Adipose tissue (tissue), 3 donors: ENCODE measurements around the gene TCF25. TPM values are rescaled to one million over a fixed set of nuclear protein-coding genes. Genes with fewer than 3 reads are reported as not detected.

Source experiments
- H3K27ac ChIP-seq: one replicate; pipeline ENCODE4 v1.5.1; 2013; ENCODE audit warnings: low read depth, low read length
- WGBS, 3 donors: extraction: QIAGEN DNeasy Blood & Tissue Kit; methylation state at CpG; one replicate each; pipeline ENCODE4 v1.1.7; 2013; 5-methylcytosine and 5-hydroxymethylcytosine counted together
- polyA plus RNA-seq, 3 donors: library from polyadenylated mRNA; stranded (reverse); fragments of 200-250 nt; gene quantifications; one replicate each; pipeline ENCODE4 v1.2.3, GENCODE V29; 2013
- donor health status: healthy with polysubstance abuse.
- donor health status: Bipolar disorder and iron deficiency.
- donor health status: healthy.

The TCF25 gene
- polyA plus RNA-seq, 3 donors, result 88.9 to 122 (median 99.0) TPM

DNA sequence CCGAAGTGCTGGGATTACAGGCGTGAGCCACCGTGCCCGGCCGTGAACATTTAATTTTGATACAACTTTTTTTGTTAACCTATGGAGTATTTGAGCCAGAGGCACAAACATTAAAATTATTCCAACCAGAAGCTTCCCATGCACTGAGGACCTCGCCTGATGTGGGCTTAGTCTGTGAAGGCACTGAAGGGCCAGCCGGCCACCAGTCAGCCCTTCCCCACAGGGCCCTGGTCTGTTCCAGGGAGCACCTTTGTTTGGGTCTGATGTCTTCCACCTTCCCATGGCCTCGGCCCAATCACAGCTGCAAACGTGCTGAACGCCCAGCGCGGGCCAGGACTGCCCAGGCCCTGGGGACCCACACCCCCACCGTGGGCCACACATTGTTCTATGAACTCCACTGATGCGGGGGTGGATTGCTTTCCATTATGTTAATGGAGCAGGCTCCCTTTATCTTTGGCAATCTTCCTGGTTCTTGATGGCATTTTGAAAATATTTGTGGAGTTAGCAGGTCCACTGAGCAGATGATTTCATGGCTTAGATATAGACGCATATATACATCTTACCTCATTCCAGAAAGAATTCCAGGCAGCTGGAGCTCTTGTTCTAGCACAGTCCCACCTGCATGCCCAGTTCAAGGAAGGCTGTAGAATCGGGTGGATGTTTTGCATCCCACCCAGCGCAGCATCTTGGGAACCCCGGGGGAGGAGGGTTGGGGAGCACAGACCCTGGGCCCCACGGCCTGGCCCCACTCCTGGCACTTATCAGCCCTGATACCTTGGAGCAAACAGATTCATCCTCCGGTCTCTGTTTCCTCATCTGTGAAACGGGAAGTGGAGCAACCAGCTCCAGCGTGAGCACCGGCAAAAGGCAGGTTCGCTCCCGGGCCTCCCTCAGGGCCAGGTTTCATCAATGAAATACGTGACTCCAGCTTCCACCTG, 30.7 kb upstream of the TCF25 start:
- WGBS, 3 donors, result 60 to 64% (median 63%) methylated on average over 26 of the region's 26 CpGs
- no peak overlapping the region for H3K27ac ChIP-seq

DNA sequence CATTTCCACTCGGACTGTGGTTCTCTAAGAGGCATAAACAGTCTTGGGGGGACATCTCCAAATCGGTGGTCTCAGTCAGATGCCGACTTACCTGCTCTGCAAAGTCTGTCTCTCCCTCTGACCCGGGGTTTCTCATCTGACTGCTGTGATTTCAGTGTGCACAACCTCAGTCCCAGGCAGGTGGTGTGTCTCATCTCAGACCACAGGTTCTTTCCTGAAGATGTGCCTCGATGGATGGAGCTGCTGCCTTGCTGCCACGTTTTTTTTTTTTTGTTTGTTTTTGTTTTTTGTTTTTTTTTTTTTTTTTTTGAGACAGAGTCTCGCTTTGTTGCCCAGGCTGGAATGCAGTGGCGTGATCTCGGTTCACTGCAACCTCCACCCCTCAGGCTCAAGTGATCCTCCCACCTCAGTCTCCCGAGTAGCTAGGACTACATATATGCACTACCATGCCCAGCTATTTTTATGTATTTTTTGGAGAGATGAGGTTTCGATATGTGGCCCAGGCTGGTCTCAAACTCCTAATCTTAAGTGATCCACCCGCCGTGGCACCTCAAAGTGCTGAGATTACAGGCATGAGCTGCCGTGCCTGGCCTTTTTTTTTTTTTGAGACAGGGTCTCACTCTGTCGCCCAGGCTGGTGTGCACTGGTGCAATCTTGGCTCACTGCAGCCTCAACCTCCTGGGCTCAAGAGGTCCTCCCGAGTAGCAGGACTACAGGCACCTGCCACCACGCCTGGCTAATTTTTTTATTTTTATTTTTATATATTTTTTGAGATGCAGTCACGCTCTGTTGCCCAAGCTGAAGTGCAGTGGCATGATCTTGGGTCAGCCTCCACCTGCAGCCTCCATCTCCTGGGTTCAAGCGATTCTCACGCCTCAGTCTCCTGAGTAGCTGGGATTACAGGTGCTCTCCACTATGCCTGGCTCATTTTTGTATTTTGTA, 29.7 kb upstream of the TCF25 start:
- 77 to 79% (median 79%) methylated on average over 17 to 19 of the region's 20 CpGs for WGBS, 3 donors

DNA sequence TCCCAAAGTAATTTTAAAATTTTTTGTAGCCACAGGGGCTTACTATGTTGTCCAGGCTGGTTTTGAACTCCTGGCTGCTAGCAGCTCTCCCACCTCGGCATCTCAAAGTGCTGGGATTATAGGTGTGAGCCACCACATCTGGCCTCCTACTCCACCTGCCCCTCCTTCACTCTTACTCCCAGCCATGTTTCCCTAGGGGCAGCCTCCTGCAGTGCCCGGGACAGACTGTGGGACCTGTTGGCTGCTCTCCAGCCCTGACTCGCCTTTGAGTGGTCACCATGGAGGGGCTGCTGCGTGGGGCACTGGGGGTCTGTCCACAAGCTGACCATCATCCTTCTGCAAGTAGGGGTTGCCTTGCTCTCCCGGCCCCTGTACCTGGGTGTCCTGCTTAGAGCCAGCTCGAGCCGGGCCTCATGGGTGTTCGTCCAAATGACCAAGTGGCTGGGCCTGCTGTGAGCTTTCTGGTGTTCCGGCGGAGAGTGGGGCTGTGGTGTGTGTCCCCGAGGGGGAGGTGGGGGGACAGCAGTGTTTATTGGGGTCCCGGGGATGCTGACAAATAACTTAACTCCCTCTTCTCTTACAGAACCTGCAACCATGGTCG, 28.6 kb upstream of the TCF25 start:
- 72 to 84% (median 81%) methylated on average over 13 of the region's 13 CpGs for WGBS, 3 donors

More for the DNA sequence above, 29.7 kb upstream of the TCF25 start:
- no peak overlapping the region for H3K27ac ChIP-seq

DNA sequence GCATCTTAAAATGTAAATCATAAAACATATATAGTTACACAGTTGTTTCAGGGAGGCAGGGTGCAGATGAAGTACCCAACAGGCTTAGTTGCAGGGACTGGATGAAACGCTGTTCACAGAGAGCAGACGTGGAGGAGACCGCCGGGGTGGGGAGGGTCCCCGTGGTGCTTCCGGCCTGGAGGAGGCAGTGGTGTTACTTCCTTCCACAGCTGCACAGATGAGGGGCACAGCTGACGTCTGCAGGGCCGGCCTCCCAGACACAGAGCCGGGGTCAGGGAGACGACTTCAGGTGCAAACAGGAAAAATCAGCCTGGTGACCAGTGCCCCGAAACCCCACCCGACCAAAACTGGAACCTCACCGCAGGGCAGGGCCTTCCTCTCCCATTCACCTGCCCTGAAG, 28.0 kb upstream of the TCF25 start:
- 37 to 69% (median 42%) methylated on average over 12 to 13 of the region's 13 CpGs for WGBS, 3 donors

More for the DNA sequence above, 28.6 kb upstream of the TCF25 start:
- H3K27ac ChIP-seq, result no peak overlapping the region

DNA sequence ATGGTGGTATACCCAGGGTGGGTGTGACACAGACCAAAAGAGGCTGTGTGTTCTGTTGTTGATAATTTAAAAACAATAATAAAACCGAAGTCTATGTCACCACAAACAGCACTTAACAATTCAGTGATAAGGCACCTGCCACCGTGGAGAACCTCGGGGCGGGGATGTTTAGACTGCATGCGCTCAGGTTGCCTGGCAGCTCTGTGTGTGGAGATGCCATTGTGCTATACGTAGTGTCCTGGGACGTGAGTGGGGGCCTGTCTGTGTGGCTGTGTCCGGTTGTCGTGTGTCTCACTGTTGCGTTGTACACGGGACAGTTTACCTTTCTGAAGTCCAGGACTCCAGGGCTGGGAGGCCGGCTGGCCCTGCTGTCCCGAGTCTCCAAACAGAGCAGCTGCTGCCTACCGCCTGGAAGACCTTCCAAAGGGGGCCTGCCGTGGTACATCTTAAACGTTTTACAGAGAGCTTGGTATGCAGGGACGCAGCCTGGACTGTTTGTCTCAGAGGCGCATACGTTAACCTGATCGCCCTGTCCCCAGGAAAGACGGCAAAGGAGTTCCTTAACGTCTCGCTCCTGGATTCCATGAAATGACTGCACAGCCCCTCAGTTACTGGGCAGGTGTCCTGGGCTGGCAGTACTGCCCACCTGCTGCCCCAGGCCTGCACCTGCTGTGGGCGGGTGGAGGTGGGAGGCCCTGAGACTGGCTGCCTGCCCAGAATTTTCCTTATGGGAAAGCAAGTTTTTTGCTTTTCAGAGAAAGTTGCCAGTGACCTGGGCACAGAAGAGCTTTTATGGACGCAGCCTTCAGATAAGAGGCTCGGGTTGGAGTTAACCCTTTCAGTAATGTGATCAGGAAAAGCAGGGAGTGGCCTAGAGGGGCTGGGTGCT, 26.1 kb upstream of the TCF25 start:
- no peak overlapping the region for H3K27ac ChIP-seq
- WGBS, 3 donors, result 40 to 75% (median 72%) methylated on average over 26 of the region's 26 CpGs

More for the DNA sequence above, 28.0 kb upstream of the TCF25 start:
- no peak overlapping the region for H3K27ac ChIP-seq

DNA sequence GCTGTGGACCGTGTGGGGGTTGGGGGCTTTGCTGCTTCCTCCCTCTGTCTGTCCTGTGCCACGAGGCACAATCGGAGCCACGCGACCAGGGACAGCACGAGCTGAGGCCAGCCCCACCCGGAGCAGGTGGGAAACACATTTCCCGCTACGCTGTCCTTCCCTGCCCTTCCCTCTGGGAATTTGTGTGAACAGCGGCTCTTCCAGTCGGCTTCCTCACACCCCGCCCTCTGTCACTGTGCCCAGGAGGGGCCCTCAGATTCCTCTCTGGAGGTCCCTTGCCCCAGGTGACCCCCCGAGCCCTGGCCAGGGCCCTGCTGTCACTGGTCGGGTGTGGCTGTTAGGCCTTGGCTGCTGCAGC, 25.5 kb upstream of the TCF25 start:
- H3K27ac ChIP-seq, result no peak overlapping the region
- WGBS, 3 donors, result 38 to 64% (median 58%) methylated on average over 14 of the region's 14 CpGs

DNA sequence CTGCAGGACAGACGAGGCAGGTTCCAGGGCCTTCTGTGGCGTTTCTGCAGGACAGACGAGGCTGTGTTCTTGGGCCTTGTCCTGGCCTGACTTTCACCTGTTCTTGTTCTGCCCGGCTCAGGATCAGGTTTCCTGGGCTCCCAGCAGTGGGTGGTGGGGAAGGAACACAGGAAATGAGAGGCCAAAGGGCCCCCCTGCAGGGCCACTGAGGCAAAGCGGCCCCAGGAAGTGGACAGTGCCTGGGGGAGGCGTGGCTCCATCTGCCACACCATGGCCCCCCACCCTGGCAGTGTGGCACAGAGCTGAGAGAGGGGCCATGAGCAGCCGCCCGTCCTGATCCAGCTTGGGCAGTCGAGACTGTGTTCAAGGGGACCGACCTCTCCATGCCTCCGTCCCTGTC, 24.4 kb upstream of the TCF25 start:
- H3K27ac ChIP-seq, result no peak overlapping the region
- 89 to 92% (median 90%) methylated on average over 11 of the region's 11 CpGs for WGBS, 3 donors

DNA sequence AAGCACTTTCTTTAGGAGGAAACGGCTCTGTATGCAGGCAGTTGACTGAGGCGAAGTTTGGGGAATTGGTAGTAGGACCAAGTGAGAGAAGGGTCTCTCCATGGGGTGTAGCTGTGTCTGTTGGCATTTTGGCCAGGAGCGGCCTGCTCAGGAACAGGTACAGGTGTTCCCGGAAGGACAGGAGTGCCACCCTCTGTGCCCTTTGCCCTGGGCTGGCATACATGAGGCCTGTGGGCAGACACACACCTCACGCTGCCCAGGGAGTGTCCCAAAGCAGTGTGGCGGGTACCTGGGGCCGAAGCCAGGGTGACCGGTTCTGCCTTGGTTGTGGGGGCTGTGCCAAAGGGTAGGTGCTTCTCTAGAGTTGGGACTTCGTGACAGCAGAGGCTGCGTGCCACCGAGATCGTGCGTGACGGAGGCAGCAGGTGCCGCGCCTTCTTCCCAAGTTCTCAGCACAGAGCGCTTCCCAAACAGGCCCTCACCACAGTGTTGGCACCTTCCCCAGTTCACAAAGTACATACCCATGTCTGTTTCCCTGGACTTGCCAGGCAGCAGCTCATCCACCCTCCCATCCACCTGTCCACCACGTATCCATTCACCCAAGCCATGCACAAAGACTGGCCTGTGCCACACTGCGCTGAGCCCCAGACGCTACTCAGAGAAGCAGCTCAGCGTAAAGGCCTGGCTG, 19.9 kb upstream of the TCF25 start:
- WGBS, 3 donors, result 89 to 91% (median 90%) methylated on average over 20 to 21 of the region's 21 CpGs
- no peak overlapping the region for H3K27ac ChIP-seq

DNA sequence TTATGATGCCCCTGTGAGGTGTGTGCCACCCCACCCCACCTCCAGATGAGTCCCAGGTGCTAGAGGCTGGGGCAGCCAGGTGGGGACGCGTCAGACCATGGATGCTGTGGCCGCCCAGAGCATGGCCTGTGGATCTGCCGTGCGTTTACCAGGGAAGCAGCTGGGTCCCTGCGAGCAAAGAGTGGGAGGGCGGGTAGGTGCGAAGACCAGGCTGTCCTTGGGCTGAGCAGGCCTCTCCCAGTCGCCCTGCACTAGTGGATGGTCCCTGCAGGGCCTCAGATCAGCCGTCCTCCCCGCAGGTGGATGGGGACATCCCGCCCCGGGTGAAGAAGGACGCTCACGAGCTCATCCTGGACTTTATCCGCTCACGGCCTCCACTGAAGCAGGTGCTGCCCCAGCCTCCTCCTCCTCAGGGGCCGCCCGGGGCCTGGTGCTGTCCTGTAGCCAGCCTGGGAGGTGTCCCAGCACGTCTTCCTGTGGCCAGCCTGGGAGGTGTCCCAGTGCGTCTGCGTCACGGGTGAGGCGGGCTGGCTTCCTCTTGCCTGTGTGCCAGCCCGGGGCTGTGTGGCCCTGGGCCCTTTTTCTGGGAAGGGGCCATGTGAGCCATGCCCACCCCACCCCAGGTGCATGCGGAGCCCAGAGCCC, 18.0 kb upstream of the TCF25 start:
- no peak overlapping the region for H3K27ac ChIP-seq
- WGBS, 3 donors, result 84 to 94% (median 91%) methylated on average over 26 of the region's 26 CpGs

DNA sequence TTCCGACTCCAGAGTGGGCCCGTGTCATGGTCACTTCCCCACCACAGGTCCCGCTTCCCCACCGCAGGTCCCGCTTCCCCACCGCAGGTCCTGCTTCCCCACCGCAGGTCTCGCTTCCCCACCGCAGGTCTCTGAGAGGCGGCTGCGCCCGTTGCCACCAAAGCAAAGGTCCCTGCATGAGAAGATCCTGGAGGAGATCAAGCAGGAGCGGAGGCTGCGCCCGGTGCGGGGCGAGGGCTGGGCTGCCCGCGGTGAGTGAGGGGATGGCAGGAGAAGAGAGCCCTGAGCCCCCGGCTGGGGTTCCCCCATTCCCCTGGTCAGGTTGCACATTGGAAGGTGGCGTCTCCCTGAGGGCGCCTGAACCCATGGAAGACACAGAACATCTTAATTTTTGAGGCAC, 17.4 kb upstream of the TCF25 start:
- H3K27ac ChIP-seq, result no peak overlapping the region
- 87 to 96% (median 90%) methylated on average over 21 to 22 of the region's 22 CpGs for WGBS, 3 donors

DNA sequence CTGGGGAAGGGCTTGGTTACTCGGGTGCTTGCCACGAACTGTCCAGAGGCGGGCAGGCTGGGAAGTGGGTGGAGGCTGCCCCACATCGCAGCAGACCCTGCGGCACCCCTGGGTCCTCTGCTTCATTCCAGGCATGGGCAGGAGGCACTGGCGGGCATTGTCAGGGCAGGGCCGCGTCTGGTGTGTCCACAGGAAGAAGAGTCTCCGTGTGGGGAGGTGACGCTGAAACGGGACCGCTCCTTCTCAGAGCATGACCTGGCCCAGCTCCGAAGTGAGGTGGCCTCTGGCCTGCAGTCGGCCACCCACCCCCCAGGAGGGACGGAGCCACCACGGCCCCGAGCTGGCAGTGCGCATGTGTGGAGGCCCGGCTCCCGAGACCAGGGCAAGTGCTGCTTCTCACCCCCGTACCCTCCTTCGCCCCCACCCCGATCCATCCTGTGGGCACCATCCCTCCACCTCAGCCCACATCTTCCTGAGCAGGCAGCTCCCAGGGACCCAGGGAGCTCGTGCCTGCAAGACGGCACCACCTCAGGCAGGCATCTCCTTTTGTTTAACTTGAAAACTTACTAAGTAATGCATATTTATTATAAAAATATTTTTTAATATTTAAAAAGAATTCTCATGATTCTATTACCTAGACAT, 14.3 kb upstream of the TCF25 start:
- no peak overlapping the region for H3K27ac ChIP-seq
- WGBS, 3 donors, result 88% methylated on average over 23 to 25 of the region's 25 CpGs

DNA sequence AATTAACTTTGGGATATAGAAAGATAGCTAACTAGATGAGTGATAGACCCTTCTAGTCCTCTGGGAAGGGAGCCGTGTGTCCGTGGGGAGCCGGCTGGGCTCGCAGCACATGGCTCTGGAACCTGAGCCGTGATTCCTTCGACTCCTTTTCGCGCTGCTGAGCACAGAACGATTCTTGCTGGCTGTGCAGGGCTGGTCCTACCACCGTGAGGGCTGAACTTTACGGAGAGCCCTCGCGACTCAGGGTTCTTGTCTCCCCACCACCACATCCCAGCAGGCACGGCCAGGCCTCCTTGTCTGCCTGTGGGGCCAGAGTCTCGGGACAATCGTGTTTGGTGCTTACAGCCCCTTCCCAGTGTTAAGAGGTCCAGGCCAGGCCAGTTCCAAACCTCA, 13.8 kb upstream of the TCF25 start:
- no peak overlapping the region for H3K27ac ChIP-seq
- whole genome bisulfite sequencing, 3 donors, result 89 to 90% (median 89%) methylated on average over 16 of the region's 16 CpGs

DNA sequence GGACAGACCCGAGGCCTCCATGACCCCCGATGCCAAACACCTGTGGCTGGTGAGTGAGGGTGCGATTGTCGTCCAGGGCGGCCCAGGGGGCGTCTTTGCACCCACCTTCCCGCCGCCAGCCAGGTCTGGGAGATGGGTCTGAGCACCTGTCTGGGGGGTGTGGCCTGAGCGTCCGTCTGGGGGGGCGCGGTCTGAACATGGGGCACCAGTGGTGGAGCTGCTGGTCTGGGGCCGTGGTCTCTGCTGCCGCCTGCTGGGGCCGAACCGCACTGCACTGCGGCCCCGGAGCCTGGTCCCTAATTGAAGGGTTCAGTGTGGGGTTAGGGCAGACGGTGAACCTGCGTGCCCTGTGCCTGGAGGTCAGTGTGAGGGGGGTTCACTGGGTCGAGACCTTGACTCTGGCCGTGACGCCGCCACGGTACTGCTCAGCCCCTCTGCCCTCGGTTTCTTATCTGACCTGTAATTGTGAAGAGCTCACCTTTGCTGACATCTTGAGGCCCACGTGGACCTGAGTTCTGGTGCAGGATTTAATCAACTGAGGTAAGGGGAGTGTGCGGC, 12.6 kb upstream of the TCF25 start:
- WGBS, 3 donors, result 19 to 27% (median 25%) methylated on average over 26 to 28 of the region's 28 CpGs
- no peak overlapping the region for H3K27ac ChIP-seq

DNA sequence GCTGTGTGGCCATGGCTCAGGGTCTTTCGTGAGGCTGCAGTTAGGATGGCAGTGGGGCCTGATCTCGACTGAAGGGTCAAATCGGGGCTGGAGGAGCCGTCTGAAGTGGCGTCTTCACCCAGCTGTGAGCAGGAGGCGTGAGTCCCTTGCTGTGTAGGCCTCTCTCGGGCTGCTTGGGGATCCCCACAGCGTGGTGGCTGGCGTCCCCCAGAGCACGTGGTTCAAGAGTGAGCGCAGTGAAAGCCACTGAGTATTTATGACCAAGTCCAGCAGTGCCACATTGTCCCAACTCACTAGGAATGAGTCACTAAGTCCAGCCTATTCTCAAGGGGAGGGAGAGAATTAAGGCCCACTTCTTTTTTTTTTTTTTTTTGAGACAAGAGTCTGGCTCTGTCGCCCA, 11.7 kb upstream of the TCF25 start:
- 90 to 96% (median 93%) methylated on average over 11 to 12 of the region's 12 CpGs for WGBS, 3 donors
- H3K27ac ChIP-seq, result no peak overlapping the region

DNA sequence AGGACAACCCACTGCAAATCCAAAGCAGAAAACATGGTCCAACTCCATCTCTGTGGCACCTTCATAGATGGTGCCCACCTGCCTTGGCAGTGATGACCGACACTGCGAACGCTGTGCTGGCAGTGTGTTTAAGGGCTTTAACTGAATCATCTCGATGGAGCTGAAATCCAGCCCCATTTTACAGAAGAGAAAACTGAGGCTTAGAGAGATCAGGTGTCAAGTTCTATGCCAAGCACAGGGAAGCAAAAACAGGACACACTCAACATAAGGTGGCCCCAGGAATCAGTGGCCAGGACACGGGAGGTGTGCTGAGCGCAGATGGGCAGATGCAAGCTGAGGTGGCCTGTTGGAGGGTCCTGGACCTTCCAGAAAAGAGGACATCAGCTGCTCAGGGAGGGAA, 10.7 kb upstream of the TCF25 start:
- H3K27ac ChIP-seq, result no peak overlapping the region
- WGBS, 3 donors, result 93 to 94% (median 93%) methylated on average over 6 of the region's 6 CpGs
